ENCODE data around the gene UGT1A9. TPM values are rescaled to one million over a fixed set of nuclear protein-coding genes. Genes with fewer than 3 reads are reported as not detected.

The UGT1A9 gene
- total and polyA plus RNA-seq, 2 experiments from 2014 or later: not detected

DNA sequence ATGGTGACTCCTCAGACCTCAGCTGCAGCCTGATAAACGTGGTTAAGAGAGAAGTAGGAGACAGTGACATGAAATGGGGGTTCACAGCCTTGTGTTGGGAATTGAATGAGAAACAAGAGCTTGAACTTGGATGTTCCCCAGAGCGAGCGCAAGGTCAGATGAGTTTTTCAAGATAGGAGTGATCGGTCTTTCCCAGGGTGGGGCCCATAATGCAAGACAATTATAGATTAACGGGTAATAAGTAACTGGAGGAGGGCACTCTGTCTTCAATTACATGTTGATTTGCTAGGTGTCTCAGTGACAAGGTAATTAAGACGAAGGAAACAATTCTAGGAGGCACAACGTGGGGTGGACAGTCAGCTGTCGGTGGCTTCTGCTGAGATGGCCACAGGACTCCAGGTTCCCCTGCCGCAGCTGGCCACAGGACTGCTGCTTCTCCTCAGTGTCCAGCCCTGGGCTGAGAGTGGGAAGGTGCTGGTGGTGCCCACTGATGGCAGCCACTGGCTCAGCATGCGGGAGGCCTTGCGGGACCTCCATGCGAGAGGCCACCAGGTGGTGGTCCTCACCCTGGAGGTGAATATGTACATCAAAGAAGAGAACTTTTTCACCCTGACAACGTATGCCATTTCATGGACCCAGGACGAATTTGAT is 41.0 kb downstream of the UGT1A9 start, which contains the start of gene UGT1A5:
Gene UGT1A5, plus strand, starts transcription at position 297 of the 651 bp plus-strand sequence. Its CDS starts 85 bp downstream, at position 382.
- Mint-ChIP-seq H3K4me3 (no peak within 1 kb of the TSS), H3K9me3 (no peaks in the 10 kb centered on the region; the same call in 2 of the 3 replicates), H3K36me3 (ENCODE audit: low read depth) (no peaks in the 10 kb centered on the region), H3K27ac (0 out of 2 replicates have a peak within 1 kb of the TSS, but pooled peaks have one; percentile 52), H3K27me3 (ENCODE audit: insufficient read depth, low read depth, poor library complexity) (peaks cover 13% of the 10 kb centered on the region), H3K4me1 (peaks cover 4% of the 10 kb centered on the region; the same call in 1 of the 3 replicates)
- TF ChIP-seq, protein P1, sequence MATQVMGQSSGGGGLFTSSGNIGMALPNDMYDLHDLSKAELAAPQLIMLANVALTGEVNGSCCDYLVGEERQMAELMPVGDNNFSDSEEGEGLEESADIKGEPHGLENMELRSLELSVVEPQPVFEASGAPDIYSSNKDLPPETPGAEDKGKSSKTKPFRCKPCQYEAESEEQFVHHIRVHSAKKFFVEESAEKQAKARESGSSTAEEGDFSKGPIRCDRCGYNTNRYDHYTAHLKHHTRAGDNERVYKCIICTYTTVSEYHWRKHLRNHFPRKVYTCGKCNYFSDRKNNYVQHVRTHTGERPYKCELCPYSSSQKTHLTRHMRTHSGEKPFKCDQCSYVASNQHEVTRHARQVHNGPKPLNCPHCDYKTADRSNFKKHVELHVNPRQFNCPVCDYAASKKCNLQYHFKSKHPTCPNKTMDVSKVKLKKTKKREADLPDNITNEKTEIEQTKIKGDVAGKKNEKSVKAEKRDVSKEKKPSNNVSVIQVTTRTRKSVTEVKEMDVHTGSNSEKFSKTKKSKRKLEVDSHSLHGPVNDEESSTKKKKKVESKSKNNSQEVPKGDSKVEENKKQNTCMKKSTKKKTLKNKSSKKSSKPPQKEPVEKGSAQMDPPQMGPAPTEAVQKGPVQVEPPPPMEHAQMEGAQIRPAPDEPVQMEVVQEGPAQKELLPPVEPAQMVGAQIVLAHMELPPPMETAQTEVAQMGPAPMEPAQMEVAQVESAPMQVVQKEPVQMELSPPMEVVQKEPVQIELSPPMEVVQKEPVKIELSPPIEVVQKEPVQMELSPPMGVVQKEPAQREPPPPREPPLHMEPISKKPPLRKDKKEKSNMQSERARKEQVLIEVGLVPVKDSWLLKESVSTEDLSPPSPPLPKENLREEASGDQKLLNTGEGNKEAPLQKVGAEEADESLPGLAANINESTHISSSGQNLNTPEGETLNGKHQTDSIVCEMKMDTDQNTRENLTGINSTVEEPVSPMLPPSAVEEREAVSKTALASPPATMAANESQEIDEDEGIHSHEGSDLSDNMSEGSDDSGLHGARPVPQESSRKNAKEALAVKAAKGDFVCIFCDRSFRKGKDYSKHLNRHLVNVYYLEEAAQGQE (IDR thresholded peaks at IDR 0.05; ENCODE audit: unreplicated experiment): no peak
- TF ChIP-seq CREB1 (CRISPR knock-in tag; IDR thresholded peaks at IDR 0.05; ENCODE audit: low read depth): no peak
- TF ChIP-seq, protein P2, sequence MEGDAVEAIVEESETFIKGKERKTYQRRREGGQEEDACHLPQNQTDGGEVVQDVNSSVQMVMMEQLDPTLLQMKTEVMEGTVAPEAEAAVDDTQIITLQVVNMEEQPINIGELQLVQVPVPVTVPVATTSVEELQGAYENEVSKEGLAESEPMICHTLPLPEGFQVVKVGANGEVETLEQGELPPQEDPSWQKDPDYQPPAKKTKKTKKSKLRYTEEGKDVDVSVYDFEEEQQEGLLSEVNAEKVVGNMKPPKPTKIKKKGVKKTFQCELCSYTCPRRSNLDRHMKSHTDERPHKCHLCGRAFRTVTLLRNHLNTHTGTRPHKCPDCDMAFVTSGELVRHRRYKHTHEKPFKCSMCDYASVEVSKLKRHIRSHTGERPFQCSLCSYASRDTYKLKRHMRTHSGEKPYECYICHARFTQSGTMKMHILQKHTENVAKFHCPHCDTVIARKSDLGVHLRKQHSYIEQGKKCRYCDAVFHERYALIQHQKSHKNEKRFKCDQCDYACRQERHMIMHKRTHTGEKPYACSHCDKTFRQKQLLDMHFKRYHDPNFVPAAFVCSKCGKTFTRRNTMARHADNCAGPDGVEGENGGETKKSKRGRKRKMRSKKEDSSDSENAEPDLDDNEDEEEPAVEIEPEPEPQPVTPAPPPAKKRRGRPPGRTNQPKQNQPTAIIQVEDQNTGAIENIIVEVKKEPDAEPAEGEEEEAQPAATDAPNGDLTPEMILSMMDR (conservative IDR thresholded peaks at IDR 0.05; ENCODE audit: low read depth in 2 of 2): no peak
- no peak for TF ChIP-seq EZH2 (IDR thresholded peaks at IDR 0.05; ENCODE audit: low read depth, unreplicated experiment)
- TF ChIP-seq, protein P3, sequence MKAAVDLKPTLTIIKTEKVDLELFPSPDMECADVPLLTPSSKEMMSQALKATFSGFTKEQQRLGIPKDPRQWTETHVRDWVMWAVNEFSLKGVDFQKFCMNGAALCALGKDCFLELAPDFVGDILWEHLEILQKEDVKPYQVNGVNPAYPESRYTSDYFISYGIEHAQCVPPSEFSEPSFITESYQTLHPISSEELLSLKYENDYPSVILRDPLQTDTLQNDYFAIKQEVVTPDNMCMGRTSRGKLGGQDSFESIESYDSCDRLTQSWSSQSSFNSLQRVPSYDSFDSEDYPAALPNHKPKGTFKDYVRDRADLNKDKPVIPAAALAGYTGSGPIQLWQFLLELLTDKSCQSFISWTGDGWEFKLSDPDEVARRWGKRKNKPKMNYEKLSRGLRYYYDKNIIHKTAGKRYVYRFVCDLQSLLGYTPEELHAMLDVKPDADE (IDR thresholded peaks at IDR 0.05): no peak
- TF ChIP-seq STAT1 (IDR thresholded peaks at IDR 0.05; ENCODE audit: unreplicated experiment): no peak
- no peak for TF ChIP-seq ZNF331 (CRISPR knock-in tag; IDR thresholded peaks at IDR 0.05; ENCODE audit: low read depth)
- no peak for TF ChIP-seq POLR2AphosphoS5 (IDR thresholded peaks at IDR 0.05; ENCODE audit: low read depth)
- TF ChIP-seq ZNF114 (CRISPR knock-in tag; IDR thresholded peaks at IDR 0.05): no peak
- no peak for TF ChIP-seq JUNB (IDR thresholded peaks at IDR 0.05; ENCODE audit: unreplicated experiment)
- TF ChIP-seq, protein P4, sequence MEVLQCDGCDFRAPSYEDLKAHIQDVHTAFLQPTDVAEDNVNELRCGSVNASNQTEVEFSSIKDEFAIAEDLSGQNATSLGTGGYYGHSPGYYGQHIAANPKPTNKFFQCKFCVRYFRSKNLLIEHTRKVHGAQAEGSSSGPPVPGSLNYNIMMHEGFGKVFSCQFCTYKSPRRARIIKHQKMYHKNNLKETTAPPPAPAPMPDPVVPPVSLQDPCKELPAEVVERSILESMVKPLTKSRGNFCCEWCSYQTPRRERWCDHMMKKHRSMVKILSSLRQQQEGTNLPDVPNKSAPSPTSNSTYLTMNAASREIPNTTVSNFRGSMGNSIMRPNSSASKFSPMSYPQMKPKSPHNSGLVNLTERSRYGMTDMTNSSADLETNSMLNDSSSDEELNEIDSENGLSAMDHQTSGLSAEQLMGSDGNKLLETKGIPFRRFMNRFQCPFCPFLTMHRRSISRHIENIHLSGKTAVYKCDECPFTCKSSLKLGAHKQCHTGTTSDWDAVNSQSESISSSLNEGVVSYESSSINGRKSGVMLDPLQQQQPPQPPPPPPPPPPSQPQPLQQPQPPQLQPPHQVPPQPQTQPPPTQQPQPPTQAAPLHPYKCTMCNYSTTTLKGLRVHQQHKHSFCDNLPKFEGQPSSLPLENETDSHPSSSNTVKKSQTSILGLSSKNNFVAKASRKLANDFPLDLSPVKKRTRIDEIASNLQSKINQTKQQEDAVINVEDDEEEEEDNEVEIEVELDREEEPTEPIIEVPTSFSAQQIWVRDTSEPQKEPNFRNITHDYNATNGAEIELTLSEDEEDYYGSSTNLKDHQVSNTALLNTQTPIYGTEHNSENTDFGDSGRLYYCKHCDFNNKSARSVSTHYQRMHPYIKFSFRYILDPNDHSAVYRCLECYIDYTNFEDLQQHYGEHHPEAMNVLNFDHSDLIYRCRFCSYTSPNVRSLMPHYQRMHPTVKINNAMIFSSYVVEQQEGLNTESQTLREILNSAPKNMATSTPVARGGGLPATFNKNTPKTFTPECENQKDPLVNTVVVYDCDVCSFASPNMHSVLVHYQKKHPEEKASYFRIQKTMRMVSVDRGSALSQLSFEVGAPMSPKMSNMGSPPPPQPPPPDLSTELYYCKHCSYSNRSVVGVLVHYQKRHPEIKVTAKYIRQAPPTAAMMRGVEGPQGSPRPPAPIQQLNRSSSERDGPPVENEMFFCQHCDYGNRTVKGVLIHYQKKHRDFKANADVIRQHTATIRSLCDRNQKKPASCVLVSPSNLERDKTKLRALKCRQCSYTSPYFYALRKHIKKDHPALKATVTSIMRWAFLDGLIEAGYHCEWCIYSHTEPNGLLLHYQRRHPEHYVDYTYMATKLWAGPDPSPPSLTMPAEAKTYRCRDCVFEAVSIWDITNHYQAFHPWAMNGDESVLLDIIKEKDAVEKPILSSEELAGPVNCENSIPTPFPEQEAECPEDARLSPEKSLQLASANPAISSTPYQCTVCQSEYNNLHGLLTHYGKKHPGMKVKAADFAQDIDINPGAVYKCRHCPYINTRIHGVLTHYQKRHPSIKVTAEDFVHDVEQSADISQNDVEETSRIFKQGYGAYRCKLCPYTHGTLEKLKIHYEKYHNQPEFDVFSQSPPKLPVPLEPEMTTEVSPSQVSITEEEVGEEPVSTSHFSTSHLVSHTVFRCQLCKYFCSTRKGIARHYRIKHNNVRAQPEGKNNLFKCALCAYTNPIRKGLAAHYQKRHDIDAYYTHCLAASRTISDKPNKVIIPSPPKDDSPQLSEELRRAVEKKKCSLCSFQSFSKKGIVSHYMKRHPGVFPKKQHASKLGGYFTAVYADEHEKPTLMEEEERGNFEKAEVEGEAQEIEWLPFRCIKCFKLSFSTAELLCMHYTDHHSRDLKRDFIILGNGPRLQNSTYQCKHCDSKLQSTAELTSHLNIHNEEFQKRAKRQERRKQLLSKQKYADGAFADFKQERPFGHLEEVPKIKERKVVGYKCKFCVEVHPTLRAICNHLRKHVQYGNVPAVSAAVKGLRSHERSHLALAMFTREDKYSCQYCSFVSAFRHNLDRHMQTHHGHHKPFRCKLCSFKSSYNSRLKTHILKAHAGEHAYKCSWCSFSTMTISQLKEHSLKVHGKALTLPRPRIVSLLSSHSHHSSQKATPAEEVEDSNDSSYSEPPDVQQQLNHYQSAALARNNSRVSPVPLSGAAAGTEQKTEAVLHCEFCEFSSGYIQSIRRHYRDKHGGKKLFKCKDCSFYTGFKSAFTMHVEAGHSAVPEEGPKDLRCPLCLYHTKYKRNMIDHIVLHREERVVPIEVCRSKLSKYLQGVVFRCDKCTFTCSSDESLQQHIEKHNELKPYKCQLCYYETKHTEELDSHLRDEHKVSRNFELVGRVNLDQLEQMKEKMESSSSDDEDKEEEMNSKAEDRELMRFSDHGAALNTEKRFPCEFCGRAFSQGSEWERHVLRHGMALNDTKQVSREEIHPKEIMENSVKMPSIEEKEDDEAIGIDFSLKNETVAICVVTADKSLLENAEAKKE (CRISPR knock-in tag; IDR thresholded peaks at IDR 0.05): no peak
- no peak for TF ChIP-seq EZH2phosphoT487 (IDR thresholded peaks at IDR 0.05; ENCODE audit: unreplicated experiment)
- no peak within 1 kb of the TSS for H3K27ac ChIP-seq (ENCODE audit: low read depth)
- DNase-seq (ENCODE audit: low spot score) (no peak), ATAC-seq (no peak)
- no peak within 1 kb of the TSS for H3K4me2 ChIP-seq
- H3K79me2 ChIP-seq (replicated peaks; ENCODE audit: insufficient read depth): no peaks in the 10 kb centered on the region
- no peak within 1 kb of the TSS for H3K4me3 ChIP-seq
- no peaks in the 10 kb centered on the region for H3F3A ChIP-seq (replicated peaks; ENCODE audit: low read depth)
- H2AFZ ChIP-seq: 0 out of 2 replicates have a peak within 1 kb of the TSS, but pooled peaks have one; percentile 59
- no peaks in the 10 kb centered on the region for H3K36me3 ChIP-seq (ENCODE audit: insufficient read depth)
- H4K20me1 ChIP-seq (replicated peaks; ENCODE audit: insufficient read depth): no peaks in the 10 kb centered on the region
- no peaks in the 10 kb centered on the region for H3K27me3 ChIP-seq (ENCODE audit: insufficient read depth)
- H3K9me2 ChIP-seq (ENCODE audit: insufficient read depth): peaks cover 5% of the 10 kb centered on the region; the same call in 1 of the 2 replicates
- no peaks in the 10 kb centered on the region for H3K4me1 ChIP-seq (ENCODE audit: insufficient read depth)

Measured in GM23338 (cell line).